Nephron progenitor cell (in vitro differentiated cells): Measurements from ENCODE around the gene GCNT4.

Source experiments
- DNase-seq: peaks from one replicate; pipeline ENCODE4 v3.0.0; 2021
- H3K27ac Mint-ChIP-seq: 2 replicates; pipeline ENCODE4 v1.8.0; 2021; ENCODE audit warnings: mild to moderate bottlenecking, moderate library complexity, mixed read lengths
- H3K27me3 Mint-ChIP-seq: 2 replicates; pipeline ENCODE4 v1.8.0; 2021; ENCODE audit warnings: mild to moderate bottlenecking, low read depth, mixed read lengths; ENCODE audit not compliant: poor library complexity
- H3K36me3 Mint-ChIP-seq: 2 replicates; pipeline ENCODE4 v1.8.0; 2021; ENCODE audit warnings: low read depth, mixed read lengths
- H3K4me1 Mint-ChIP-seq: 2 replicates; pipeline ENCODE4 v1.8.0; 2021; ENCODE audit warnings: mixed read lengths
- H3K4me3 Mint-ChIP-seq: 2 replicates; pipeline ENCODE4 v1.8.0; 2021; ENCODE audit warnings: mild to moderate bottlenecking, moderate library complexity, mixed read lengths
- H3K9me3 Mint-ChIP-seq: 2 replicates; pipeline ENCODE4 v1.8.0; 2021; ENCODE audit warnings: mild to moderate bottlenecking, moderate library complexity, mixed read lengths
- CTCF ChIP-seq: fragments of 200-600 bp; sonication (generic); IDR thresholded peaks from 2 replicates; pipeline ENCODE4 v1.5.0; 2021; ENCODE audit warnings: antibody characterized with exemption

Gene GCNT4

DNA sequence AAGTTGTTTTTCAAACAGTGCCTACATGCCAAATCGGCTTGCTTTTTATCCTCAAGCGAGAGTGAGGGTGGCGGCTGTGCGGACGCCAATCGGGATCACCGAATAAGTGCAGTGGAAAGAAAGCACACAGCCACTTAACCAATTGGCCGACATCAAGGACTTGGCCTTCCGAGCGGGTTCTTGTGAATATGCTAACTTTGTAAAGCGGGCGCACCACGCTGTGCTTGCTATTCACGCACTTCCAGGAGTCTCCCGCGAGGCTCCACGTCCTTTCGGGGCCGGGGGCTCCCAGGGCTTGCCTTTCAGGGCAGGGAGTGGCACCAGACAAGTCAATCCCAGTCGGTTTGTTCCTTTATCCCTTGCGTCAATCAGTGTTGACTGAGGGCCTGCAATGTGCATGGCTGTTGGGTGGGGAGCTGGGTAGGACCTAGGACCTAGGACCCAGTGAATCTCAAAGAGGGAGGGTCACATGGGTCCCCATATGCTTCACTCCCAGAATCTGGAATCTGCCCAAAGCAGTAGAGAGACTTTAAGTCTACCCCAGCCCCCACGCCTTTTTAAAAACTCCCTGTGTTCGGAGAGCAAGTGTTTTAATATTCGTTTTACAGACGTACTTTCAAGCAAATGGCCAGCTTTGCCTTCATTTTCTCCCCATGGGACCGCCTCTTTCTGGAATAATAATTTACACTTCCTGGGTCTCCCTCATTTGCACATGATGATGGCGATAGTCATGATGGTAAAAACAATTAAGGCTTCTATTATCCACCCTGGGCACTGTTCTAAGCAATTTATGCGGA is 2.0 kb upstream of the GCNT4 start:
- no peaks in the 10 kb centered on the region for H3K9me3 Mint-ChIP-seq
- DNase-seq, result peak; percentile 30
- no peaks in the 10 kb centered on the region for H3K36me3 Mint-ChIP-seq
- H3K27ac Mint-ChIP-seq, result no peak overlapping the region
- TF ChIP-seq CTCF, result no peak
- peaks cover 56% of the 10 kb centered on the region for H3K27me3 Mint-ChIP-seq
- H3K4me3 Mint-ChIP-seq, result peak overlapping the region; percentile 89
- H3K4me1 Mint-ChIP-seq, result peaks cover 37% of the 10 kb centered on the region

- Mint-ChIP-seq H3K27ac (peak overlapping the region; percentile 67), H3K4me1 (peaks cover 37% of the 10 kb centered on the region)
- no peak for TF ChIP-seq CTCF
Observed at GRCh38 chr5:75053304-75054133, 1.2 kb upstream of the GCNT4 start.

DNA sequence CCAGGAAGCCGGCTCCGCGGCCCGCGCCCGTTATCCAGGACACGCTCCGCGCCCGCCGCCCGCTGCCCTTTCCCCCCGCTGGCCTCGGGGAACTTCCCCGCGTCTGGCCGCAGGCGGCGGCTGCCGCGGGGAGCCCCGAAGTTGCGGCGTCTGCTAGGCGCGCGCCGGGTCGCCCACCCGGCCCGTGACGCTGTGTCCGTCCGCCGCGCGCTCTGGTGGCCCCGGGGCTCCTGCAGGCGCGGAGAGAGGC is 621 bp upstream of the GCNT4 start:
- no peak for TF ChIP-seq CTCF
- Mint-ChIP-seq H3K4me3 (peak overlapping the region; percentile 78), H3K4me1 (peaks cover 37% of the 10 kb centered on the region), H3K9me3 (no peaks in the 10 kb centered on the region), H3K27ac (no peak overlapping the region), H3K27me3 (peaks cover 53% of the 10 kb centered on the region), H3K36me3 (no peaks in the 10 kb centered on the region)
- no peak for DNase-seq

More at GRCh38 chr5:75053304-75054133, 1.2 kb upstream of the GCNT4 start:
- DNase-seq, result peak; percentile 77
- H3K4me3 Mint-ChIP-seq, result peak overlapping the region; percentile 89
- H3K9me3 Mint-ChIP-seq, result no peaks in the 10 kb centered on the region
- peaks cover 53% of the 10 kb centered on the region for H3K27me3 Mint-ChIP-seq
- H3K36me3 Mint-ChIP-seq, result no peaks in the 10 kb centered on the region

- TF ChIP-seq CTCF, result no peak
- peak; percentile 6 for DNase-seq
- Mint-ChIP-seq H3K4me3 (peak overlapping the region; percentile 86), H3K4me1 (peaks cover 41% of the 10 kb centered on the region), H3K27me3 (peaks cover 47% of the 10 kb centered on the region), H3K36me3 (no peaks in the 10 kb centered on the region), H3K9me3 (no peaks in the 10 kb centered on the region), H3K27ac (no peak overlapping the region)
Observed at GRCh38 chr5:75051217-75051751, 1.1 kb downstream of the GCNT4 start.

- no peak overlapping the region for H3K4me3 Mint-ChIP-seq
- H3K27me3 Mint-ChIP-seq, result peaks cover 42% of the 10 kb centered on the region
- peak; percentile 31 for DNase-seq
- no peaks in the 10 kb centered on the region for H3K36me3 Mint-ChIP-seq
- no peak overlapping the region for H3K27ac Mint-ChIP-seq
- H3K4me1 Mint-ChIP-seq, result peaks cover 42% of the 10 kb centered on the region
- no peak for TF ChIP-seq CTCF
- H3K9me3 Mint-ChIP-seq, result no peaks in the 10 kb centered on the region
Observed at GRCh38 chr5:75050415-75050814, 1.9 kb downstream of the GCNT4 start.
